Measurements from ENCODE around the gene LHFPL2. TPM values are rescaled to one million over a fixed set of nuclear protein-coding genes. Genes with fewer than 3 reads are reported as not detected.

LHFPL2 gene
- total and polyA plus RNA-seq, 9 of the 15 experiments (the other 6 are each of a cell fraction or from before 2014, with no cell fraction given): 1.0 to 6.6 (median 4.6) TPM

- TF ChIP-seq ZNF407 (IDR thresholded peaks at IDR 0.05; ENCODE audit: low read depth) (no peak), CTCF (IDR thresholded peaks at IDR 0.05 in 2 of 3, conservative IDR thresholded peaks at IDR 0.05 in 1 of 3; ENCODE audit: insufficient read depth in 2 of 3, low read depth in 1 of 3, low read length in 3 of 3) (no peak), HMGN3 (IDR thresholded peaks at IDR 0.05; ENCODE audit: borderline replicate concordance, extremely low read depth, insufficient read length, low read depth, low read length) (no peak), PHTF2 (CRISPR knock-in tag; IDR thresholded peaks at IDR 0.05) (no peak), ILF3 (IDR thresholded peaks at IDR 0.05; ENCODE audit: borderline replicate concordance) (no peak), PRPF4 (IDR thresholded peaks at IDR 0.05; ENCODE audit: insufficient read depth, low read depth, low read length, poor library complexity, severe bottlenecking) (no peak), NONO (IDR thresholded peaks at IDR 0.05; ENCODE audit: low read depth in 2 of 2, low read length in 1 of 2) (peak in 1 of 2 experiments; percentile 74; a peak in 2 of 4 replicates), TCF7L2 (IDR thresholded peaks at IDR 0.05; ENCODE audit: low read depth, low read length) (no peak), AFF1 (IDR thresholded peaks at IDR 0.05; ENCODE audit: low read depth in 1 of 2, partially characterized antibody in 2 of 2) (peak in 1 of 2 experiments; percentile 42), ZNF445 (CRISPR knock-in tag; IDR thresholded peaks at IDR 0.05; ENCODE audit: low read depth) (no peak), SMARCC2 (IDR thresholded peaks at IDR 0.05; ENCODE audit: low read depth) (peak; percentile 90), SMARCB1 (IDR thresholded peaks at IDR 0.05; ENCODE audit: insufficient read length, low read depth) (no peak)
Observed at GRCh38 chr5:78587775-78588291, 60.7 kb downstream of the LHFPL2 start (continued).

All from K562 (cell line).